Measurements from ENCODE around the gene GNAS.

- TF ChIP-seq SUZ12 (IDR thresholded peaks at IDR 0.05; ENCODE audit: extremely low read depth, insufficient read depth, insufficient read length) (no peak), ZNF274 (IDR thresholded peaks at IDR 0.05; ENCODE audit: low read depth, low read length) (no peak), YY1 (IDR thresholded peaks at IDR 0.05; ENCODE audit: insufficient read depth, insufficient read length) (no peak)
These were observed 69.0 kb downstream of the GNAS start for GRCh38 chr20:58921564-58921963.

Data from NT2/D1 (cell line).